ENCODE measurements around the gene LDLR.

Gene LDLR

GRCh38 chr19:11089254-11090013, at the start of gene LDLR:
Gene LDLR, plus strand, starts transcription at chr19:11089463. Its CDS starts 86 bp downstream, at chr19:11089549.
- DNase-seq (ENCODE audit: low read depth in 3 of 3, low spot score in 1 of 3): peak; percentile 38 to 51 (median 49)

- DNase-seq (ENCODE audit: low read depth in 3 of 3, low spot score in 1 of 3): no peak
Measured at GRCh38 chr19:11041194-11041593, 48.1 kb upstream of the LDLR start.

- DNase-seq (ENCODE audit: low read depth in 3 of 3, low spot score in 1 of 3): no peak
Measured at GRCh38 chr19:11041966-11042627, 47.2 kb upstream of the LDLR start.

DNA sequence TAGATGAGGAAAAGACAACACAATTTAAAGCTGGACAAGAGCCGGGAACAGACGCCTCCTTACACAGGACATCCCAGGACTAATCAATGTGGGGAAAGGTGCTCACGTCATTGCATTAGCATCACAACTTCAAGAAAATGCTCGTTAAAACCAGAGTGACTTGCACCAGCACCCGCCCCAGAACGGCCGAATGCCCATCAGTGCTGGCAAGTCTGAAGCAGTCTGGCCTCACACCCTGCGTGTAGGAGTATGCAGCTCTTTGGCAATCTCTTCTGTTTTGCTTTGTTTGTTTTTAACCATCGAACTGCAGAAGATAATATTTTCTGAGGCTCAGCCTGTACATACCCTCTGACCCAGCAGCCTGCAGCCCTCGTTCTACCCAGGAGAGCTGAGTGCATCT, 44.8 kb upstream of the LDLR start:
- no peak for DNase-seq (ENCODE audit: low read depth in 3 of 3, low spot score in 1 of 3)

DNA sequence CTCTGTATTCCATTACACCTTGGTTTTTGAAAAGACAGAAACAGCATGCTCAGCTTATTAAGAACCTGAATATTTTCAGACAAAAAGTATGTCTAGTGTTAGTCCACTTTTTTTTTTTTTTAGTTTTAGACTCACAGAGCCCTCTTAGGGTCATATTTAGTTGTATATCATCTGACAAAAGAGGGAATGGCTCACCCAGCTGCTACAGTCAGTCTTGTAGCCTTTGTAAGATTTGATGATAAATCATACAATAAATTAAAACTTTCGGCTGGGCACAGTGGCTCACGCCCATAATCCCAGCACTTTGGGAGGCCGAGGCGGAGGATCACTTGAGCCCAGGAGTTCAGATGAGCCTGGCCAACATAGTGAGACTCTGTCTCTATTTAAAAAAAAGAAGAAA, 43.7 kb upstream of the LDLR start:
- no peak for DNase-seq (ENCODE audit: low read depth in 3 of 3, low spot score in 1 of 3)

- no peak for DNase-seq (ENCODE audit: low read depth in 3 of 3, low spot score in 1 of 3)
Measured at GRCh38 chr19:11046605-11047354, 42.5 kb upstream of the LDLR start.

DNA sequence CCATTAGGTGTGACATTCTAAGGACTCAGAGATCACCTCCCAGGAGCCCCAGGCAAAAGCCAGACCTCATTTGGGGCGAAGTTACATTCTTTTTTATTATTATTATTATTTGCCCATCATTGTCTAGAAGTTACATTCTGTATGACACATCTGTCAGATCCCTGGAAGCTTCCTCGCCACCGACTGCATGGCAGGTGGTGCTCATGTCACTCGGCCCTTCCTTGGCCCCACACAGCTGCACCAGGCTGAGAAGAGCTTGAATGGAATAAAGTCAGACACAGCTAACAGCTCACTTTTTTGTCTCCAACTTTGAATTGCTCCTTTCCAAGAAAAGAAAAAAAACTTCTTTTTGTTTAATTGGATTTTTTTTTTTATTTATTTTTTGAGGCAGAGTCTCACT, 41.4 kb upstream of the LDLR start:
- no peak for DNase-seq (ENCODE audit: low read depth in 3 of 3, low spot score in 1 of 3)

DNA sequence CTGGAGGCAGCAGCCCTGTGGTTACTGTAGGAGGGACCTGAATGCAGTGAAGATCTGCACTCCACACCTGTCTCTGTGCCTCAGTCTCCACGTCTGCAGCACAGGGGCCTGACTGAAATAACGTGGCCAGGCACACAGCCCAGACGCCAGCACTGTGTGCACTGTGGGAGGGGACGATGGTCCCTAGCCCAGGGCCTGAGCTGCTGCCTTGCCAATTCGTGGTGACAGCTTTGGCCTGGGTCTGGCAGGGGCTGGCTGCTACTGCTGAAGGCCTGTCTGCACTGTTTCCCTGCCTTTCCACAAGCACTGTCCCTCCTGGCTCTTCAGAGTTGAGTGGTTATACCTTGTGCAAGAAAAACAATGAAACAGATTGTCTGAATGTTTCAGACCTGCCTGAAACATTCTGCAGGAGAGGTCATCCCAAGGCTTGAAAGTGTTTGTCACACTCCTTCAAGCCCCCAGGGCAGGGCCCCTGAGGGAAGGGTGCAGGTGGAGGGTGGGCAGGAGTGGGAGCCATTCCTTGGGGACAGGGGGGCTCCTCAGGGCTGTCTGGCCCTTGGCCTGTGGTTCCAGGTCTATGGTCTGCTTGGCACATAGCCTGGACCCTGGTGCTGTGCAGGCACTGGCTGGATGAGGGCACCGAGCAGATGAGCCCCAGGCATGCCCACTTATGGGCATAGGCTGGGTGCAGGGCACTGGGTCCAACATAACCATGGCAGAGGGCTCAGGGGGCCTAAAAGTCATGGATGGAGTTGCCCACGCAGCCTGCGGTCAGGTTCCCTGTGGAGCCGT, 38.7 kb upstream of the LDLR start:
- no peak for DNase-seq (ENCODE audit: low read depth in 3 of 3, low spot score in 1 of 3)

DNA sequence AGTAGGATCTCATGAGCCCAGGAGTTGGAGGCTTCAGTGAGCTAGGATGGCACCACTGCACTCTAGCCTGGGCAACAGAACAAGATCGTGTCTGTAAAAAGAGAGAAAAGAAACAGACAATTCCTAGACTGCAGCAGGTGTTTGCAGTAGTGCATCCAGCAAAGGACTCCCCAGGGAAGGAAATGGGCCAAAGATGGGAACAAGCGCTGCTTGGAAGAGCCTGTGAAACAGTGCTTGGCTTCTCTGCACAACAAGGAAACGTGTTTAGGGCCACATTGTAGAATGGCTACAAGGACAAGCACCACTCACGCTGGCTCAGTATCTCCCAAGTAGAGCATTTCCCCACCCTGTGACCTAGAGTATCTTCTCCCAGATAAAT, 35.5 kb upstream of the LDLR start:
- DNase-seq (ENCODE audit: low read depth in 3 of 3, low spot score in 1 of 3): no peak

DNA sequence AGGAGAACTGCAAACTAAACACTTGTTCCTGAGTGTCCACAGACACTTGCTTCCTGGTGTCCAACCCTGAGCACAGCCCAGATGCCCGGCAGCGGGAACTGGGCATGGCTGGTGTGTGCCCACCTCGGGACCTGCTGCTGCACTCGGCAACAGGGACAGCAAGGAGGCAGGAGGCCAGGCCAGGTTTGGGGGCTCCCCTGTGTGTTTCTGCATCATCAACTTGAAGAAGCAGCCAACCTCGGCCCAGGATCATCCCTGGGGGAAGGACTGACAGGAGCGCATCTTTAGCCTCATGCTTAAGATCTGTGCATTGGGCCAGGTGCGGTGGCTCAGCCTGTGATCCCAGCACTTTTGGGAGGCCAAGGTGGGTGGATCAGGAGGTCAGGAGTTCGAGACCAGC, 35.1 kb upstream of the LDLR start:
- DNase-seq (ENCODE audit: low read depth in 3 of 3, low spot score in 1 of 3): no peak

- DNase-seq (ENCODE audit: low read depth in 3 of 3, low spot score in 1 of 3): no peak
Measured at GRCh38 chr19:11054628-11055027, 34.6 kb upstream of the LDLR start.

- no peak for DNase-seq (ENCODE audit: low read depth in 3 of 3, low spot score in 1 of 3)
Measured at GRCh38 chr19:11058246-11059030, 30.8 kb upstream of the LDLR start.

GRCh38 chr19:11059511-11060358, 29.5 kb upstream of the LDLR start:
- DNase-seq (ENCODE audit: low read depth in 3 of 3, low spot score in 1 of 3): no peak

GRCh38 chr19:11061952-11062351, 27.3 kb upstream of the LDLR start:
- no peak for DNase-seq (ENCODE audit: low read depth in 3 of 3, low spot score in 1 of 3)

- no peak for DNase-seq (ENCODE audit: low read depth in 3 of 3, low spot score in 1 of 3)
Measured at GRCh38 chr19:11063434-11063833, 25.8 kb upstream of the LDLR start.

DNA sequence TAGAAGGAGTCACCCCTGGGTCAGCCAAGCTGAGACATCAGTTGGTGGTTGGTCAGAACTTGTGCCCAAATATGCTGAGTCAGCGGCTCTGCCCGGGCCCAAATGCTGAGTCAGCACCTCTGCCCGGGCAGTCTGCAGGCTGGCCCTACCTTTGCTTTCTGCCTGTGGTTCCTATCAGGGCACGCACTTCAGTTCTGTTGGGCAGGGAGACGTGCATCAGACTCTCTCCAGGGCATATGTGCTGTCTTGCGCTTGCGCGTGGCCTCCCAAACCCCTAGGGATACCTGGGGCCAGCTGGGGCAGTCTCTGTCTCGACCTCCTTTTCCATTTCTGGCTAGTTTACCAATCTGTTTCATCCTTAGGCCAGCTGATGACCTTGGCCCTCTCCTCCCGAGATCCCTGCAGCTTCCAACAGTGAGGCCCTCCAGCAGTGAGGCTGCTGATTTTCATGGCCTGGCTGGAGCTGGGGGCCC, 24.4 kb upstream of the LDLR start:
- DNase-seq (ENCODE audit: low read depth in 3 of 3, low spot score in 1 of 3): no peak

GRCh38 chr19:11066326-11066725, 22.9 kb upstream of the LDLR start:
- DNase-seq (ENCODE audit: low read depth in 3 of 3, low spot score in 1 of 3): no peak

DNA sequence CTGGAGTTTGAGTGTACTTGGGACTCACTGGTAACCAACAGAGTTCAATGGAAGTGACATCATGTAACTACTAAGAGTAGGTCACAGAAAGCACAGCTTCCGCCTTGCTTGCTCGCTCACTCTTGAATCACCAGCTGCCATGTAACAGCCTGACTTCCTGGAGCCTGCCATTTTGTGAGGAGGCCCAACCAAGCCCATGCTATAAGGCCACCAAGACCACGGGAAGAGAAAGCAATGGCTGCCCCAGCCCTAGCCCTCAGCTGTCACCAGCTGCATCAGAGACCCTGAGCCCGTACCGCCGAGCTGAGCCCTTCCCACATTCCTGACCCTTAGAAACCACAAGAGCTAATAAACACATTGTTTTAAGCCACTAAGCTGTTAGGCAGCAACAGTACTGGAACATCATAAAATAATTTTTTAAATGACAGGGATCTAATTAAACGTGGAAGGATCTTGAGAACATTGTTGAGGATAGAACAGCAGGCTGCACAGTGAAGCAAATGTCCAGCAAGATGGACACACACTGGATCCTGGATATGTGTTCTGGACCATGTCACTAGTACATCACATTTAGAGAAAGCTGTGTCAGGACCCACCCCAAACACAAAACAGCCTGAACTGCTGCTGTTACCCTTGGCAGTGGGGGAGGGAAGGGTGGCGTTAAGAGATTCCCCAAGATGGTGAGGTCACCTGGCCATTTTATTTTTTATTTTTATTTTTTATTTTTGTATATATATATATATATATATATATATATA, 21.7 kb upstream of the LDLR start:
- DNase-seq (ENCODE audit: low read depth in 3 of 3, low spot score in 1 of 3): no peak

GRCh38 chr19:11069561-11069960, 19.7 kb upstream of the LDLR start:
- DNase-seq (ENCODE audit: low read depth in 3 of 3, low spot score in 1 of 3): no peak

Data from stimulated activated CD4-positive, alpha-beta T cell treated with anti-CD3 and anti-CD28 coated beads, TNF-alpha, amount 100 ng/mL, for 1 hour (primary cell).